PC-3 (cell line): ENCODE results near the gene TTC27. TPM values are rescaled to one million over a fixed set of nuclear protein-coding genes. Genes with fewer than 3 reads are reported as not detected.
"Not testable (repeated sequence)": the region's sequence is repeated elsewhere in the genome, so short reads cannot be mapped to it uniquely, and the experiment has no call there.

Experiments used
- ATAC-seq: fragments of 200-7000 bp; cut with Tn5 transposase; 2 replicates; pipeline ENCODE4 v1.9.1; 2020; ENCODE audit warnings: mild to moderate bottlenecking, moderate library complexity
- BruUV-seq: library from RNA; stranded (reverse); fragments of 400-500 nt; replicated peaks from 2 replicates; lab custom pipeline; 2021; lab: Mats Ljungman, UMichigan
- CTCF ChIA-PET: fragments of 300-600 bp; sonication (Branson Sonifier 250); formaldehyde crosslinking; loops from one replicate; lab custom pipeline; 2022; ENCODE audit warnings: antibody characterized with exemption; lab: Charles Lee
- POLR2A ChIA-PET: fragments of 300-600 bp; sonication (Branson Sonifier 250); formaldehyde crosslinking; loops from one replicate; lab custom pipeline; 2022; ENCODE audit warnings: antibody characterized with exemption; ENCODE audit not compliant: unreplicated experiment; lab: Charles Lee
- DNase-seq: peaks from one replicate; pipeline ENCODE4 v3.0.0-alpha.2; 2015
- H2AFZ ChIP-seq: fragments of 300-600 bp; sonication (generic); 2 replicates; pipeline ENCODE4 v1.6.0; 2016; ENCODE audit warnings: antibody characterized with exemption, low read length
- H3F3A ChIP-seq: fragments of 300-600 bp; sonication (generic); one replicate; pipeline ENCODE4 v1.6.0; 2017; ENCODE audit warnings: antibody characterized with exemption, low read length, control low read depth, mild to moderate bottlenecking; ENCODE audit not compliant: unreplicated experiment
- H3K27ac ChIP-seq: fragments of 300-600 bp; sonication (generic); 2 replicates; pipeline ENCODE4 v1.5.1; 2016; ENCODE audit warnings: mild to moderate bottlenecking, low read length
- H3K27me3 ChIP-seq: fragments of 300-600 bp; sonication (generic); 2 replicates; pipeline ENCODE4 v1.6.1; 2016; ENCODE audit warnings: low read length, mixed read lengths
- H3K36me3 ChIP-seq: fragments of 300-600 bp; sonication (generic); 2 replicates; pipeline ENCODE4 v1.6.1; 2016; ENCODE audit warnings: low read depth, mixed run types, low read length, mixed read lengths
- H3K4me1 ChIP-seq: fragments of 300-600 bp; sonication (generic); 2 replicates; pipeline ENCODE4 v1.5.1; 2016; ENCODE audit warnings: low read length; ENCODE audit not compliant: insufficient read depth
- H3K4me2 ChIP-seq: fragments of 300-600 bp; sonication (generic); 2 replicates; pipeline ENCODE4 v1.6.0; 2016; ENCODE audit warnings: low read length
- H3K4me3 ChIP-seq: fragments of 300-600 bp; sonication (generic); 2 replicates; pipeline ENCODE4 v1.5.1; 2016; ENCODE audit warnings: mild to moderate bottlenecking, low read length, mixed read lengths
- H3K79me2 ChIP-seq: fragments of 300-600 bp; sonication (generic); 2 replicates; pipeline ENCODE4 v1.6.1; 2017; ENCODE audit warnings: low read length, mixed read lengths
- H3K9ac ChIP-seq: fragments of 300-600 bp; sonication (generic); 2 replicates; pipeline ENCODE4 v1.6.0; 2016; ENCODE audit warnings: mild to moderate bottlenecking, low read length
- H3K9me2 ChIP-seq: fragments of 300-600 bp; sonication (generic); replicated peaks from 2 replicates; pipeline ENCODE4 v1.6.1; 2016; ENCODE audit warnings: mixed run types, low read length, mixed read lengths
- H3K9me3 ChIP-seq: fragments of 300-600 bp; sonication (generic); 2 replicates; pipeline ENCODE4 v1.6.1; 2016; ENCODE audit warnings: low read length, mixed read lengths
- H4K20me1 ChIP-seq: fragments of 300-600 bp; sonication (generic); 2 replicates; pipeline ENCODE4 v1.6.1; 2016; ENCODE audit warnings: low read length, mixed read lengths
- EZH2 ChIP-seq: fragments of 300-600 bp; sonication (generic); IDR thresholded peaks from one replicate; pipeline ENCODE4 v1.6.1; 2017; ENCODE audit warnings: antibody characterized with exemption, mild to moderate bottlenecking, low read length; ENCODE audit not compliant: unreplicated experiment
- EZH2phosphoT487 ChIP-seq: fragments of 300-600 bp; sonication (generic); IDR thresholded peaks from 2 replicates; pipeline ENCODE4 v1.6.1; 2018; ENCODE audit warnings: mild to moderate bottlenecking, antibody characterized with exemption, low read length, borderline replicate concordance
- intact Hi-C: fragments of 100-400 bp; cut with micrococcal nuclease; formaldehyde crosslinking; loops from 2 replicates; pipeline ENCODE4 v1.9.0; 2023
- total RNA-seq: library from RNA; depleted of rRNA; stranded (reverse); fragments of >200 nt; gene quantifications from 2 replicates; pipeline ENCODE4 v1.2.3, GENCODE V29; 2014
- TF ChIP-seq, protein P1 (sequence below): fragments of 300-600 bp; sonication (generic); conservative IDR thresholded peaks from 2 replicates; pipeline ENCODE4 v1.5.1; 2017; ENCODE audit warnings: antibody characterized with exemption, low read depth, mild to moderate bottlenecking, low read length

Gene TTC27
- total RNA-seq, 1 experiment from 2014 or later: 33.0 TPM

GRCh38 chr2:32720771-32721170, 92.9 kb downstream of the TTC27 start:
- no peaks in the 10 kb centered on the region for H3K9me3 ChIP-seq
- TF ChIP-seq EZH2: no peak
- TF ChIP-seq, protein P1, sequence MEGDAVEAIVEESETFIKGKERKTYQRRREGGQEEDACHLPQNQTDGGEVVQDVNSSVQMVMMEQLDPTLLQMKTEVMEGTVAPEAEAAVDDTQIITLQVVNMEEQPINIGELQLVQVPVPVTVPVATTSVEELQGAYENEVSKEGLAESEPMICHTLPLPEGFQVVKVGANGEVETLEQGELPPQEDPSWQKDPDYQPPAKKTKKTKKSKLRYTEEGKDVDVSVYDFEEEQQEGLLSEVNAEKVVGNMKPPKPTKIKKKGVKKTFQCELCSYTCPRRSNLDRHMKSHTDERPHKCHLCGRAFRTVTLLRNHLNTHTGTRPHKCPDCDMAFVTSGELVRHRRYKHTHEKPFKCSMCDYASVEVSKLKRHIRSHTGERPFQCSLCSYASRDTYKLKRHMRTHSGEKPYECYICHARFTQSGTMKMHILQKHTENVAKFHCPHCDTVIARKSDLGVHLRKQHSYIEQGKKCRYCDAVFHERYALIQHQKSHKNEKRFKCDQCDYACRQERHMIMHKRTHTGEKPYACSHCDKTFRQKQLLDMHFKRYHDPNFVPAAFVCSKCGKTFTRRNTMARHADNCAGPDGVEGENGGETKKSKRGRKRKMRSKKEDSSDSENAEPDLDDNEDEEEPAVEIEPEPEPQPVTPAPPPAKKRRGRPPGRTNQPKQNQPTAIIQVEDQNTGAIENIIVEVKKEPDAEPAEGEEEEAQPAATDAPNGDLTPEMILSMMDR: no peak
- no peak for TF ChIP-seq EZH2phosphoT487
- BruUV-seq: no TSS peak
- H3K4me2 ChIP-seq: no peak overlapping the region
- POLR2A ChIA-PET: interaction anchor here (0.6 kb wide), 1 partner anchor 10 kb away, joined by 4 read pairs; no protein-coding TSS in a partner anchor
- H3K4me3 ChIP-seq: no peak overlapping the region
- CTCF ChIA-PET: no interaction called here
- H3K9ac ChIP-seq: no peak overlapping the region
- H3K27ac ChIP-seq: no peak overlapping the region
- H3K4me1 ChIP-seq: no peaks in the 10 kb centered on the region
- H3K36me3 ChIP-seq: peaks cover 5% of the 10 kb centered on the region; the same call in 1 of the 2 replicates
- intact Hi-C loops: no loop called here
- no peaks in the 10 kb centered on the region for H3K79me2 ChIP-seq
- no peaks in the 10 kb centered on the region for H4K20me1 ChIP-seq
- no peak for ATAC-seq
- no peaks in the 10 kb centered on the region for H3K27me3 ChIP-seq
- no peaks in the 10 kb centered on the region for H3K9me2 ChIP-seq
- H2AFZ ChIP-seq: no peak overlapping the region
- H3F3A ChIP-seq: no peaks in the 10 kb centered on the region
- no peak for DNase-seq

DNA sequence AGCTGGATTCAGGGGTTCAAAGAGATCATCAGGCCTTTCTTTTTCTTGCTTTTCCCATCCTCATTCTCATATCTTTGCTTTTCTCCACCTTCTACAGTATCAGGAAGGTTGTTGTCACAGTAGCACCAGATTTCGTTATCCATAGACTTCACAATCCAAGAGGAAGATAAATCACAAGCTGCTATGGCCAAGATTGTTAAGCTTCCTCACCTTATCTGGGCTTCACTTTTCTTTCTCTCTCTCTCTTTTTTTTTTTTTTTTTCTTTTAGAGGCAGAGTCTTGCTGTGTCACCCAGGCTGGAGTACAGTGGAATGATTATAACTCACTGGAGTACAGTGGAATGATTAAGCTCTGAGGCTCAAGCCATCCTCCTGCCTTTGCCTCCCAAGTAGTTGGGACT, 93.5 kb downstream of the TTC27 start:
- Histone ChIP-seq H3K9me3 (no peaks in the 10 kb centered on the region), H3K36me3 (peaks cover 5% of the 10 kb centered on the region; the same call in 1 of the 2 replicates), H3F3A (no peaks in the 10 kb centered on the region), H3K9me2 (no peaks in the 10 kb centered on the region), H3K4me1 (no peaks in the 10 kb centered on the region), H2AFZ (no peak overlapping the region), H3K4me3 (no peak overlapping the region), H3K79me2 (no peaks in the 10 kb centered on the region), H3K4me2 (no peak overlapping the region), H3K27ac (no peak overlapping the region), H4K20me1 (no peaks in the 10 kb centered on the region), H3K27me3 (no peaks in the 10 kb centered on the region), H3K9ac (no peak overlapping the region)
- no peak for TF ChIP-seq EZH2phosphoT487
- no peak for TF ChIP-seq EZH2
- TF ChIP-seq, protein P1: no peak
- no TSS peak for BruUV-seq
- ChIA-PET CTCF (no interaction called here), POLR2A (no interaction called here)
- intact Hi-C loops: no loop called here
- DNase-seq (no peak), ATAC-seq (no peak)

DNA sequence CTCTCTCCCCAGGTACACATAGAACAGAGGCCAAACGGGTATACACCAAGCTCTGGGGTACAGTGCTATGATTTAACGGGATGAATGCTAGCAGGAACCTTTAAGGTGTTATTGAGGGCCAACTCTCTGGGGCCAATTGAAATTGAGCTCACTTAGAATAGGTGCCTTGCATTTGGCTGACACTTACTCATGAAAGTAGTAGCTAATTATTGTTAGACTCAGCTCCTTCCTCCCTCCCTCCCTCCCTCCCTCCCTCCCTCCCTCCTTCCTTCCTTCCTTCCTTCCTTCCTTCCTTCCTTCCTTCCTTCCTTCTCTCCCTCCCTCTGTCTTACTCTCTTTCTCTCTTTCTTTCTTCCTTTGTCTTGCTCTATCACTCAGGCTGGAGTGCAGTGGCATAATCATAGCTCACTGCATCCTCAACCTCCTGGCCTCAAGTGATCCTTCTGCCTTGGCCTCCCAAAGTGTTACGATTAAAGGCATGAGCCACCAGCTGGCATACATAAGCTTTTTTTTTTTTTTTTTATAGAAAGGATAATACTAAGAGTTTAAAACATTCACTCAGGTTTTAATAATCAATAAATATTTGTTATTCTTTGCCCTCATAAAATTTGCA, 95.7 kb downstream of the TTC27 start:
- Histone ChIP-seq H3K4me1 (no peaks in the 10 kb centered on the region), H3K9me2 (no peaks in the 10 kb centered on the region), H4K20me1 (no peaks in the 10 kb centered on the region), H3K4me2 (no peak overlapping the region), H2AFZ (no peak overlapping the region), H3K9me3 (no peaks in the 10 kb centered on the region), H3F3A (no peaks in the 10 kb centered on the region), H3K36me3 (peaks cover 5% of the 10 kb centered on the region; the same call in 1 of the 2 replicates), H3K4me3 (no peak overlapping the region), H3K9ac (no peak overlapping the region), H3K27ac (no peak overlapping the region), H3K27me3 (no peaks in the 10 kb centered on the region), H3K79me2 (no peaks in the 10 kb centered on the region)
- DNase-seq: no peak
- ChIA-PET POLR2A (interaction anchor here (0.7 to 0.9 kb wide), 2 partner anchors 10 to 13 kb away, joined by 3 to 5 read pairs; no protein-coding TSS in a partner anchor), CTCF (no interaction called here)
- no peak for ATAC-seq
- intact Hi-C loops: no loop called here
- no TSS peak for BruUV-seq
- TF ChIP-seq EZH2phosphoT487 (no peak), EZH2 (no peak)
- TF ChIP-seq, protein P1: no peak

- H3F3A ChIP-seq, H3K4me3 ChIP-seq, H4K20me1 ChIP-seq, H3K9me3 ChIP-seq, H3K9me2 ChIP-seq, H2AFZ ChIP-seq, H3K4me1 ChIP-seq, H3K9ac ChIP-seq, H3K27me3 ChIP-seq, H3K27ac ChIP-seq, CTCF ChIA-PET, H3K79me2 ChIP-seq, H3K4me2 ChIP-seq, H3K36me3 ChIP-seq, POLR2A ChIA-PET, DNase-seq, intact Hi-C loops, ATAC-seq, BruUV-seq: not testable (repeated sequence)
Measured at GRCh38 chr2:32726678-32727077, 98.8 kb downstream of the TTC27 start.
